ENCODE measurements around the gene DMXL2.
"Not testable (repeated sequence)": the region's sequence is repeated elsewhere in the genome, so short reads cannot be mapped to it uniquely, and the experiment has no call there.

The DMXL2 gene

DNA sequence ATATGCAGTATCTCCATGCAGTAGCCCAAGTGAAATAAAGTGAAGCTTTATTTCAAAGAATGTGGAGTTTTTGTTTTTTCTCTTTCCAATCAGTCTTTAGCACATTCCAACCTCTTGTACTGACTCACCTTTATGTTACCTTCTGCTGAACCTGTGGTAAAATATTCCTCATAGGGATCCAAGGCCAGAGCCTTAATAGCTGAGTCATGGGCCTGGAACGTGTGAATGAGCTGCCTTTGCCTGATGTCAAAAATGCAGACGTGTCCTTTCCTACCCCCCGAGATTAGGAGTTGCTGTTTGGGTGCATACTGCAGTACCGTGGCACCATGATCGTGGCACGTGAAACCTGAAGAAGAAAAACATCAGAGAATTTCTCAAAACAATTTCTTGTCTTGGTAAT, 172.6 kb downstream of the DMXL2 start:
- TF ChIP-seq, protein P1, sequence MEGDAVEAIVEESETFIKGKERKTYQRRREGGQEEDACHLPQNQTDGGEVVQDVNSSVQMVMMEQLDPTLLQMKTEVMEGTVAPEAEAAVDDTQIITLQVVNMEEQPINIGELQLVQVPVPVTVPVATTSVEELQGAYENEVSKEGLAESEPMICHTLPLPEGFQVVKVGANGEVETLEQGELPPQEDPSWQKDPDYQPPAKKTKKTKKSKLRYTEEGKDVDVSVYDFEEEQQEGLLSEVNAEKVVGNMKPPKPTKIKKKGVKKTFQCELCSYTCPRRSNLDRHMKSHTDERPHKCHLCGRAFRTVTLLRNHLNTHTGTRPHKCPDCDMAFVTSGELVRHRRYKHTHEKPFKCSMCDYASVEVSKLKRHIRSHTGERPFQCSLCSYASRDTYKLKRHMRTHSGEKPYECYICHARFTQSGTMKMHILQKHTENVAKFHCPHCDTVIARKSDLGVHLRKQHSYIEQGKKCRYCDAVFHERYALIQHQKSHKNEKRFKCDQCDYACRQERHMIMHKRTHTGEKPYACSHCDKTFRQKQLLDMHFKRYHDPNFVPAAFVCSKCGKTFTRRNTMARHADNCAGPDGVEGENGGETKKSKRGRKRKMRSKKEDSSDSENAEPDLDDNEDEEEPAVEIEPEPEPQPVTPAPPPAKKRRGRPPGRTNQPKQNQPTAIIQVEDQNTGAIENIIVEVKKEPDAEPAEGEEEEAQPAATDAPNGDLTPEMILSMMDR (IDR thresholded peaks at IDR 0.05; ENCODE audit: borderline replicate concordance, insufficient read depth, low read depth, low read length) = no peak
- H3K4me3 ChIP-seq (ENCODE audit: low read depth, low read length) = no peak overlapping the region

DNA sequence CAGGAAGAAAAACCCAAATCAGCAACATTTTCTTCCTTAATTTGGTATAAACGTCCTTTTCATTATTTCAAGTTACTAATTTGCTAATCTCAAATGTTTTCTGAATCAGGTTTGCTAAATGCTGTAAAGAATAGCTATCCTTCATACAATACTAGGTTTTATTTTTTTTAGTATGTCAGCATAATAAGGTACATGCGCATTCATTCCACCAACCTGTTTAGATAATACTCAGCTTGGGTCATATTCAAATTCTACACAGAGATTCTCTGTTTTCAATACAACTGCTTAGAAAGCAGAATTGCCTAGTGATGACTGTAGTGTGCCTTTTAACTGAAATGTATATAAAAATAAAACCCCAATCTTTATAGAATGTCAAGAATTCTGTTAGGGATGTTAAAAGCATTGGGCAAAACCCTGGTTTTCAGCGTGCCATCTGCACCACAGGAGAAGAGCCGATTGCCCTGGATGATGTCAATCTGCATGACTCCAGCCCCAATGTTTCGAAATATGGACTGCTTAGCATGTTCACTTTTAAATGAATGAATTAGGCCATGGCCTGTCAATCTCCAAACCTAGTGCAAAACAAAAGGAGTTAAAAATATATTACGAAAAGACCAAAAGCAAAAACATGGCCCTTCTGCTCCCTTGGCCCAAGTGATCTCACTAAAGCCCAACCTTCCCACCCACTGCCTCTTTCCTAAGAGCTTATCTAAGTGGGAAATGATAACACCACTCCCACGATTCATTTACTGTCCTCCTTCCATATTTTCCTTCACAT, 173.8 kb downstream of the DMXL2 start:
- H3K4me3 ChIP-seq (ENCODE audit: low read depth, low read length) = no peak overlapping the region
- TF ChIP-seq, protein P1 (IDR thresholded peaks at IDR 0.05; ENCODE audit: borderline replicate concordance, insufficient read depth, low read depth, low read length) = no peak

DNA sequence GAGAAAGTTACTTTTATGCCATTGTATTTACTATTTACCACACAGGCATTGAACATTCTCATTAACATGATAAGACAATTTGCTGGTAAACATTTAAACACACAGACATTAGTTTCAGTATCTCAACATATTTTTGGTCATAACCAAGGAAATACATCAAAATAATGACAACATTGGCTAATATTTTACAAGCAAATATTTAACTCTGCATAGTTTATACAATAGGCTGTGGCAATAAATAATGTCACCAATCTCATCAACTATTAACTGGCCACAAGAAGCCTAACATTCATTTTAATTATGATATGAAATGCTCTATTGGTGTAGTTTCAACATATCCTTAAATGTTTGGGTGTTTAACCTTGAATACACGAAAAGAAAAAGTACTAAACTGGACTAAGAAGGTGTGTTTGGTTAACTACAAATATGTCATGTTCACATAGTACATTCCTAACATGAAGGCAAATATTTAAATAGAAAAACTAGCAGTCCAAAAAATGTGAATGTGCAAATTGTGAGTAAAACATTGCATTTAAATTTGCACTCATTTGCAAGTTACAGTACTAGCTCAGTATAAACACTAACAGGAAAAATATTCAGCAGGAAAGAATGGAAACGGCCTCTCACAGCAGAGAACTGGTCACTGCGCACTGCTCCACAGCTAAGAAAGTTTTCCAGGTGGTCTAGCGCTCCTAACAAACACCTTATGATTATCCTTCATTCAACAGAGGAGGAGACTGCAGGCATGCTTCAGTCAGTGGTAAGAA, 174.5 kb downstream of the DMXL2 start:
- H3K4me3 ChIP-seq (ENCODE audit: low read depth, low read length) = no peak overlapping the region
- TF ChIP-seq, protein P1 (IDR thresholded peaks at IDR 0.05; ENCODE audit: borderline replicate concordance, insufficient read depth, low read depth, low read length) = no peak

DNA sequence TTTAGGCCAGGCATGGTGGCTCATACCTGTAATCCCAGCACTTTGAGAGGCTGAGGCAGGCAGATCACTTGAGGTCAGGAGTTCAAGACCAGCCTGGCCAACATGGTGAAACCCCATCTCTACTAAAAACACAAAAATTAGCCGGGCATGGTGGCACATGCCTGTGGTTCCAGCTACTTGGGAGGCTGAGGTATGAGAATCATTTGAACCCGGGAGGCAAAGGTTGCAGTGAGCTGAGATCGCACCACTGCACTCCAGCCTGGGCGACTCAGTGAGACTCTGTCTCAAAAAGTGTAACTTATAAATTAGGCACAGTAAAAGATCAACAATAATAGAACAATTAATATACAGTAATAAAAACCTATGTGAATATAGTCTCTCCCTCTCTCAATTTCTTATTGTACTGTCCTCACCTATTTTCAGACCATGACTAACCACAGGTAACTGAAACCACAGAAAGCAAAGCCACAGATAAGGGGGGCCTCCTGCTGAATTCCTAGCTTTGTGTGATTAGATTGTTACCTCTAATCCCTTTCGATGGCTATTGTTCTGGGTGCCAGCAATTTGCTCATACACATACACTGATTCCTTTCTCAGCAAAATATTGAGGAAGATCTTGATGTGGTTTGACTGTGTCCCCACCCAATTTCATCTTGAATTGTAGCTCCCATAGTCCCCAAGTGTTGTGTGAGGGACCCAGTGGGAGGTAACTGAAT, 176.4 kb downstream of the DMXL2 start:
- H3K4me3 ChIP-seq (ENCODE audit: low read depth, low read length) = not testable (repeated sequence)

DNA sequence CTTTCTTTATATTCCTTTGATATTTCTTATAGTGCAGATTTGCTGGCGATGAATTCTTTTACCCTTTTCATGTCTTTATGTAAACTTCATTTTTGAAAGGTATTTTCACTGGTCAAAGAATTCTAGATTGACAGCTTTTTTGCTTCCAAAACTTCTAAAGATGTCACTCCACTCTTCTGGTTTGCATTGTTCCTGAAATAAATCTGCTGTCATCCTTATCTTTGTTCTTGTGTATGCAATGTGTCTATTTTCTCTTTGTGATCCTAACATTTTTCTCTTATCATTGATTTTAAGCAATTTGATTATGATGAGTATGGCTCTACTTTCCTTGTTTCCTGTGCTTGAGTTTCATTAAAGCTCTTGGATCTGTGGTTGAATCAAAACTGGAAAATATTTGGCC, 177.8 kb downstream of the DMXL2 start:
- H3K4me3 ChIP-seq (ENCODE audit: low read depth, low read length) = no peak overlapping the region
- TF ChIP-seq, protein P1 (IDR thresholded peaks at IDR 0.05; ENCODE audit: borderline replicate concordance, insufficient read depth, low read depth, low read length) = no peak

DNA sequence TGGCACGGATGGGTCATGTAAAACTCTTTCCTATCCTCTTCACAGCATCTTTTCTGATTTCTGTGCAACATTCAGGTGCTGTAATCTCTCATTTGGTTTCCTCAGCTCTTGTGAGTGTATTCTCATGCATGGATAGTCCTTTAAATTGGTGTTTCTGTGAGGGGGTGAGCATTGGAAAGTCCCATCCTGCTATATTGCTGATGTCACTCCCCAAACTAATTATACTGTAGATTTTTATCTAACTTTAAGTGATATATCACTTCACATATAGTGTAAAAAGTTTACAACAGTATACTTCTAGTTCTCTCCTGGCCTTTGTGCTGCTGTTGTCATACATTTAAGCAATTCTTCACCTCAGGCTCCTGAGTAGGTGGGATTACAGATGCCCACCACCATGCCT, 178.5 kb downstream of the DMXL2 start:
- TF ChIP-seq, protein P1 (IDR thresholded peaks at IDR 0.05; ENCODE audit: borderline replicate concordance, insufficient read depth, low read depth, low read length) = no peak
- H3K4me3 ChIP-seq (ENCODE audit: low read depth, low read length) = no peak overlapping the region

DNA sequence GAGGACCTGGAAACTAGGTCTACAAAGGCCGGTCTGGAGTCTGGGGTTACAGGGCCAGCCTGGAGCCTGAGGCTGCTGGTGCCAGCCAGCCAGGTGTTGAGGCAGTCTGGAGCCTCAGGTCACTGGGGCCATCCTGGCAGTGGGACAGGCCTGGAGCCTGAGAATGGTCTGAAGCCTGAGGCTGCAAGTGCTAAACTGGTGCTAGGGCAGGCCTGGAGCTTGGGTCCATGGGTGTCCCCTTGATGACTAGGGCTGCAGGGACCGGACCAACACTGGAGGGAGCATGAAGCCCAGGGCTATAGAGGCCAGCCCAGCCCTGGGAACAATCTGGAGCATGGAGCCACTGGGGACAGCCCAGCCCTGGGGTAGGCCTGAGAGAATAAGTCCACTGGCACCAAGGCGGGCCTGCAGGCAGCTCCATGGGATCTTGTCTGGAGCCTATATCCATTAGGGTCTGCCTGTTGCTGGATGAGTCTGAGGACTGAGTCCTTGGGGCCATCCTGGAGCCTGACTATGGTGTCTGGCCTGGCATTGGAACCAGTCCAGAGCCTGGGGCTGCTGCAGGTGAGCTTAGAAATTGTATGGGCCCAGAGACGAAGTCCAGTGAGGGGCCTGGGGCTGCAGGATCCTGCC, 179.2 kb downstream of the DMXL2 start:
- no peak overlapping the region for H3K4me3 ChIP-seq (ENCODE audit: low read depth, low read length)
- TF ChIP-seq, protein P1 (IDR thresholded peaks at IDR 0.05; ENCODE audit: borderline replicate concordance, insufficient read depth, low read depth, low read length) = no peak
